CD4-positive, alpha-beta T cell treated with Interleukin-17A for 4 hours (primary cell): ENCODE measurements around the gene ZNF212.
"Not testable (repeated sequence)": the region's sequence is repeated elsewhere in the genome, so short reads cannot be mapped to it uniquely, and the experiment has no call there.

Source experiments
- DNase-seq: peaks from one replicate; pipeline ENCODE4 v3.0.0-alpha.2; 2020; ENCODE audit warnings: mixed read lengths

ZNF212 gene

DNA sequence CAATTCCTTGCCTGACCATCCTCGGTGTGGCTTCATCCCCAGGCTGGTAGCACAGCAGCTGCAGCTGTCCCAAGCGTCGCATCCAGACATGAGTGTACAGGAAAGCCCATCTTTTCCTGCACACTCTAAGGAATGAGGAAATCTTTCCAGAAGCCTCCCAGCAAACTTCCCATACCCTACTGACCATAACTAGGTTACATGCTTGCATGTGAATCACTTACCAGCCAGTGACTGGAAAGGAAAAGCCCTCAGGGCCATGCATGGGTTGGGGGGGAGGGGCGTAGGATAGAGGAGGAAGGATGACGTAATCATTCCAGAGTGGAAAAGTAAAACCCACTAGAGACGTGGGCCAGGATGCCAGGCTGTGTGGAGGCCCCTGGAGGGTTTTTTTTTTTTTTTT lies 18.9 kb upstream of the ZNF212 start:
- no peak for DNase-seq

DNA sequence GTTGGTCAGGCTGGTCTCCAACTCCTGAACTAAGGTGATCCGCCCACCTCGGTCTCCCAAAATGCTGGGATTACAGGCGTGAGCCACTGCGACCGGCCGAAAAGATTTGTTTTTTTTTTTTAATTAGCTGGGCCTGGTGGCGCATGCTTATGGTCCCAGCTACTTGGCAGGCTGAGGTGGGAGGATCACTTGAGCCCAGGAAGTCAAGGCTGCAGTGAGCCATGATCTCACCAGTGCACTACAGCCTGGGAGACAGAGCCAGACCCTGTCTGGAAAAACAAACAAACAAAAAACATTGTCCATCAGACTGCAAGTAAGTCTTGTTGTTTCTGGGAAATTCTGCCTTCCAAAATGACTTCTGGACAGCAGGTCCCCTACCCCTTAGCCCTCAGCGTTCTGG lies 16.3 kb upstream of the ZNF212 start:
- DNase-seq, result no peak

DNA sequence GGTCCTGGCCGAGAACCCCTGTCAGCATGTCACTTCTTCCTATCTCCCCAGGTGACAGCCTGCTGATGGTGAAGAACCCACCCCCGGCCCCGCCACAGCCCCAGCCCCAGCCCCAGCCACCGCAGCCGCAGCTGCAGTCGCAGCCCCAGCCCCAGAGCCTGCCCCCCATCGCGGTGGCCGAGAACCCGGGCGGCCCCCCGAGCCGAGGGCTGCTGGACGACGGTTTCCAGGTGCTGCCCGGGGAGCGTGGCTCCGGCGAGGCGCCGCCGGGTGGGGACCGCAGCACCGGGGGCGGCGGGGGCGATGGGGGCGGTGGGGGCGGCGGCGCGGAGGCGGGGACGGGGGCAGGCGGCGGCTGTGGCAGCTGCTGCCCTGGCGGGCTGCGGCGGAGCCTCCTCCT lies 15.7 kb upstream of the ZNF212 start:
- DNase-seq, result no peak

DNA sequence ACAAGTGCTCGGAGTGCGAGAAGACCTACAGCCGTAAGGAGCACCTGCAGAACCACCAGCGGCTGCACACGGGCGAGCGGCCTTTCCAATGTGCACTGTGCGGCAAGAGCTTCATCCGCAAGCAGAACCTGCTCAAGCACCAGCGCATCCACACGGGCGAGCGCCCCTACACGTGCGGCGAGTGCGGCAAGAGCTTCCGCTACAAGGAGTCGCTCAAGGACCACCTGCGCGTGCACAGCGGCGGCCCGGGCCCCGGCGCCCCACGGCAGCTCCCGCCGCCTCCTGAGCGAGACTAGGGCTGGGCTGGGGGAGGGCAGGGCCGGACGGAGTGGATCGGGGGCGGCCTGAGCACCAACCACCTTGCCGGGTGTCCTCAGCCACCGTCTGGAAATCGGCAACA lies 15.1 kb upstream of the ZNF212 start:
- DNase-seq, result no peak

DNA sequence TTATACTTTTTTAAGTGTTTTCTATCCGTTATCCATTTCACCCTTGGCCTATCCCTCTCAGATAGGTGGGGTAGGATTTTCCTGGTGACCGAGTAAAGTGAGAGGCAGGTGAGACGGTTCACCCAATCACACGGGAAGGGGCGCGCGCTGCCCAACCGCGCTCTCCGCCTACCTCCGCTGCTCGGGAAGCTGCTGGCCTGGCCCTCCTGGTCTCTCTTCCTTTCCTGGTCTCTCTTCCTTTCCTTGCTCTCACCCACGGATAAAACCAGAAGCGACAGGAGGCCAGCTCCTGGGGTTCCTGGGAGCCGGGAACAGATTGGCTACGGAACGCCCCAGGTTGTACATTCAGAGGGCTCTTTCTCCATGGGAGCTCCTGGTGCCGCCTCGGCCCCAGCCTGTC lies 14.3 kb upstream of the ZNF212 start:
- DNase-seq, result no peak

DNA sequence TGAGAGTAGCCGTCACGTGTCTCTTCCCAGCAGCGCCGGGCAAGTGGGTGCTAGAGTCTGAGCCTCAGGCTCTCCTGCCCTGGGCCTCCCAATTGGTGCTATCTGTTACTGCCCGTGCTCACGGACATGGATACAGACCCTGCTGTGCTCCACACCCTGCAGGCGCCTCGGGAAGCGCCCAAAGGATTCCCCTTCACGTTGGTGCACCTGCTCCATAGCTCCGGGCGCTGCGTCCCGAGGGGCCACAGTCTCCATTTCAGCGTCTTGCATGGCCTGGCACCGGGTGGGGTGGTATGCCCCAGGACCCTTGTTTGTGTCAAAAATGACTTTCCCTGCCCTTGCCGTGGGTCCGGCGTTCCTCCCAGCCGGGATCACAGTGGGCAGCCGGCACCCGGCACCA lies 13.8 kb upstream of the ZNF212 start:
- no peak for DNase-seq

DNA sequence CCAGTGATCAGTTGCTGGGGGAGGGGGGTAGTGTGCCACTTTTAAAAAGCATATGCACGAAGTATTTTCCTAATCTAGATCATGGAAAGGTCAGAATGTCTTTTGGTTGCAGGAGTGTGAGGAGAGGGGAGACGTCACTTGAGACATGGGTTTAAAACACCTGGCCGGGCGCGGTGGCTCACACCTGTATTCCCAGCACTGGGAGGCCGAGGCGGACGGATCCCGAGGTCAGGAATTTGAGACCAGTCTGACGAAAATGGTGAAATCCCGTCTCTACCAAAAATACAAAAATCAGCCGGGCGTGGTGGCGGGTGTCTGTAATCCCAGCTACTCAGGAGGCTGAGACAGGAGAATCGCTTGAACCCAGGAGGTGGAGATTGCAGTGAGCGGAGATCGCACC lies 13.1 kb upstream of the ZNF212 start:
- not testable (repeated sequence) for DNase-seq

DNA sequence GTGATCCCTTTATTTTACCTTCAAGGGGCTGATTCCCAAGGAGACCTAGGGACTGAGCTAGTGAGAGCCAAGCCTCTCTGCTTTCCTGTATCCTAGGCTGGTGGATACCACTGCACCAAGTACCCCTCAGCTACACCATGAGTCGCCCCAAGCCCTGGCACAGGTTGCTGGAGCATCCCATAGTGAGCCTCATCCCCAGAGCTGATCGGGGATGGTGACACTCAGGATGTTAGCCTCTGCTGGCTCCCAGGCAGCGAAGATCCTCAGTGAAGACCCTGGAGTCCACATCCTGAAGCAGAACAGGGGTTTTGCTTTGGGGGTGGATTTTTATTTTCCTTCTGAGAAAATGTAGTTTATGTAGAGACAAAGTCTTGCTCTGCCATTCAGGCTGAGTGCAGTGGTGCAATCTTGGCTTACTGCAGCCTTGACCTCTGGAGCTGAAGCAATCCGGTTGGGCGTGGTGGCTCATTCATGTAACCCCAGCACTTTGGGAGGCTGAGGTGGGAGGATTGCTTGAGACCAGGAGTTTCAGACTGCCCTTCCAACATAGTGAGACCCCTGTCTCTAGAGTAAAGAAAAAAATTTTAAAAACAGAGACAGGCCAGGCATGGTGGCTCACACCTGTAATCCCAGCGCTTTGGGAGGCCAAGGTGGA lies 12.5 kb upstream of the ZNF212 start:
- no peak for DNase-seq

DNA sequence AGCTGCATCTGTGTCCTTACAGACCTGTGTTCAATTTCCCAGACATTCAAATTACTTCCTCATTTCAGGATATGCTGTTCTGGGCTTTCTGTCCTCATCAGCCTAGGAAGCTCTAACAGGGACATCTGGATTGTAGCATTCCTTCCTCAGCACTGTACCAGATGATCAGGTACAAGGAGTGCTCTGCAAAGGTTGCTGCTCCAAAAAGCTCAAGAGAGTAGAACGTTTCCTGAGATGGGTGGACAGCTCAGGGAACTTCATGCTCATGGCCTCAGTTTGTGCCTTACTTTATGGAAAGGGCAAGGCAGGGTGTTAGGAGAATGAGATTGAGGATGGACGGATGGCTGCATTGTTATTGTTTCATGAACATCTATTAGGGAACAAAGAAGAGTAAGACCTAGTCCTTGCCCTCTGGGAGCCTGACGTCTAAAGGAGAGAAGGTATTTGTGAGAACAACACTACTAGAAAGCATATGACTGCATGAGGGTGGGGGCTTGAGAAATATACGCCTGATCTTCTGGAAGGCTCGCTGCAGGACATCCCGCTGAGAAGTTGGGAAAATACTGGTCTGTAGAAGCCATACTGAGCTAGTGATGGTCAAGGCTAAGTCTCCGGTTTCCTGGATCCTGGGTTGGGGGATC lies 10.5 kb upstream of the ZNF212 start:
- no peak for DNase-seq

DNA sequence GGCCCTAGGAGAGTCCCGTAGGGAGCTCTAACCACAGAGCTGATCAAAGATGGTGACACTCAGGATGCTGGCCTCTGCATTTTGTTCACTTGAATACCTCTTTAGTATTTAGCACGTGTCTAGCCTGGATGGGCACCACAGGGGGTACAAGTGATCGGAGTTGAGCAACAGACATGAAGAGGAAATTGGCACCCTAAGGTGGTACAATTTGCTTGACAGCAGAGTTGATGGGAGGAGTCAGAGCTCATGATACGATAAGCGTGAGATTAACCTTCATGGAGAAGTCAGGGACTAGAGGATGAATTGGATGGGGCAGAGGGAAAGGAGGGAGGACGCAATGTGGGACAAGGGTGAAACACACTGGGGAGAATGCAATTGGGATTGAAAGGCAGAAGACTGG lies 9.9 kb upstream of the ZNF212 start:
- DNase-seq, result no peak

DNA sequence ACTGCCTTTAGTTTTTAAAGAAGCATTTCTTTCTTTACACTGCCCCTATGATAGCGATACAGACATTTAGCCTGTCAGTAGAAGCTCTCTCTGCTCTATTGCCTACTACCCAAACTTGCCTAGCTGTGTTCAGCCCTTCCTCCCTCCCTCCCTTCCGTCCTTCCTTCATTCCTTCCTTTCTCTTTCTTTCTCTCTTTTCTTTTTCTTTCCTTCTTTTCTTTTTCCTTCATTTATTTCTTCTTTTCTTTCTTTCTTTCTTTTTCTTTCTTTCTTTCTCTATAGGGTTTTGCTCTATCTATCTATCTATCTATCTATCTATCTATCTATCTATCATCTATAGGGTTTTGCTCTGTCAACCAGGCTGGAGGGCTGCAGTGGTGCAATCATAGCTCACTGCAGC lies 7.1 kb upstream of the ZNF212 start:
- no peak for DNase-seq

DNA sequence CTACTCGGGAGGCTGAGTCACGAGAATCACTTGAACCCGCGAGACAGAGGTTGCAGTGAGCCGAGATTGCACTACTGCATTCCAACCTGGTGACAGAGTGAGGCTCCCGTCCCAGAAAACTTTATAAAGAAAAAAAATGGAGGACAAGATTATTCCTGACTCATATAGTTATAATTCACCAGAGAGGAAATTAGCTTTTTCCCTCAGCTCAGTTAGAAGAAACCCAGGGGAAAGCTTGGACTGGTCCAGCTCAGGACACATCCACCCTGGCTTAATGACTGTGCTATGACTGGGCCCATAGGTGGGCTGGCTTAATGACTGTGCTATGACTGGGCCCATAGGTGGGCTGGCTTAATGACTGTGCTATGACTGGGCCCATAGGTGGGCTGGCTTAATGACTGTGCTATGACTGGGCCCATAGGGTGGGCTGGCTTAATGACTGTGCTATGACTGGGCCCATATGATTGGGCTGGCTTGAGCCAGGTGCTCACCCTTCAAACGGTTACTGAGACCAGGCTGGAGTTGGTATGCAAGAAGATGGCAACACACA lies 5.7 kb upstream of the ZNF212 start:
- DNase-seq, result not testable (repeated sequence)

DNA sequence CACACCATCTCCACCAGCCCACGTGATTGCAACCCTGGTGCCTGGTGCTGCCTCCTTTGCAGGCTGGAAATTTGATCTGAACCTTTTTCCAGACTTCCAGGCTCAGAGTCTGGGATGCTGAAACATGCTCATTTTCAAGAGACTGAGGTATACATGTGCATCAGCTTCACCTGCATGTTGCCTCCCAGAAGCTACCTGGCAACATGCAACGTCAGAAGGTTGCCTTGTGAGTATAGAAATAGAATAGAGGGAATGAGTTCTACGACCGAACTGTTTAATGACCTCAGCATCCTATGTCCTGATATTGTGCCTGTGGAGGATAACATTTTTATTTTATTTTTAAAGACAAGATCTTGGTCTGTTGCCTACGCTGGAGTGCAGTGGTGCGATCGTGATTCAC lies 1.9 kb upstream of the ZNF212 start:
- DNase-seq, result no peak

DNA sequence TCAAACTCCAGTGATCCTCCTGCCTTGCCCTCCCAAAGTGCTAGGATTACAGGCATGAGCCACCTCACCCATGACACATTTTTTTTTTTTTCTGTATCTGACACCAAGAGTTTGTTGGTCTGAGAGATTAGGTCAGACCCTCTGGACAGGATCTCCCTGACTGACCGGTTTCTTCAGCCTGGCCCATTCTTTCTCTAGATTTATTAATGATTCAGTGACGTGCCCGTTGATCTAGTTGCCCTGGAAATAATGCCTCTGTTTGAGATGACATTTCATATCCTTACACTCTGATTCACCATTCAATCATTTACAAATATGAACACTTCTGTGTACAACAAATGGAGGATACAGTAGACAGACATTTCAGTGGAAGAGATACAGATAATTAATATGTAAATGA lies 1.4 kb upstream of the ZNF212 start:
- DNase-seq, result no peak

DNA sequence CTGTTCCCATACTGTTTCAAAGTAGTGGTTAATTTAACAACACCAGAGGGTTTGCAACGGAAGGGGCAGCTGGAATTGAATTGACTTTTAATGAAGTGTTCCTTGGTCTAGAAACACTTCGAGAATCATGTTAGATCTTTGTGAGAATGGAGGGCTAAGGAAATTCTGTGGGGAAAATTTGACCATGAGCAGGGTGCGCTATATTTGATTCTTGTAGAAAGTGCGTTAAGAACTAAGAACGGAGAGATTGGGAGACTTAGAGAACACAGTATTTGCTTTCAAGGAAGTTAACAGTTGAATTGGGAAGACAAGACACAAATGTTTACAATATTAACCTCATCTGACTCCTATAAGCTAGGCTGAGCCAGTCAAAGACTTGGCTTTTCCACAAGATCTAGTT lies 1.2 kb downstream of the ZNF212 start:
- no peak for DNase-seq

DNA sequence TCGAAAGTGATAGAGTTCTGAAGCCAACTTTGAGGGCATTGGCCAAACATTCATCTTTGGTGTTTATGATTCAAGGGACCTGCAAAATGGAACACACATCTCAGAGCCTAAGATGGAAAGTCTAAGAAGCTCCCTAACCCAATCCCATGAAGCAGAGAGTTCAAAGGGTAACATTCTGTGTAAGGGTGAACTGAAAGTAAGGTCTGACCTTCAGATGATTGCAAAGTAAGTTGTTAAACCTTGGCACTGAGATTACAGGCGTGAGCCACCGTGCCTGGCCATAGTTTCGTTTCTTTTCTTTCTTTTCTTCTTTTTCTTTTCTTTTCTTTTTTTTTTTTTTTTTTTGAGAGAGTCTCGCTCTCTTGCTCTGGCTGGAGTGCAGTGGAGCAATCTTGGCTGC lies 2.2 kb downstream of the ZNF212 start:
- DNase-seq, result no peak

DNA sequence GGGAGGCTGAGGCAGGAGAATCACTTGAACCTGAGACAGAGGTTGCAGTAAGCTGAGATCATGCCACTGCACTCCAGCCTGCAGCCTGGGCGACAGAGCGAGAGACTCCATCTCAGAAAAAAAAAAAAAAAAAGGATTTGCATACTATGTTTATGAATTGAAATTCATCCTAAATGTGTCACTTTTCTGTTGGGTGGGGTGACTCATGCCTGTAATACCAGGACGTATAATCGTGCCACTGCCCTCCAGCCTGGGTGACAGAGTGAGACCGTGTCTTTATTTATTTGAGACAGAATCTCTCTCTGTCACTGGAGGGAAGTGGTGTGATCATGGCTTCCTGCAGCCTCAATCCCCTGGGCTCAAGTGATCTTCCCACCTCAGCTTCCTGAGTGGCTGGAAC lies 5.8 kb downstream of the ZNF212 start:
- DNase-seq, result no peak

DNA sequence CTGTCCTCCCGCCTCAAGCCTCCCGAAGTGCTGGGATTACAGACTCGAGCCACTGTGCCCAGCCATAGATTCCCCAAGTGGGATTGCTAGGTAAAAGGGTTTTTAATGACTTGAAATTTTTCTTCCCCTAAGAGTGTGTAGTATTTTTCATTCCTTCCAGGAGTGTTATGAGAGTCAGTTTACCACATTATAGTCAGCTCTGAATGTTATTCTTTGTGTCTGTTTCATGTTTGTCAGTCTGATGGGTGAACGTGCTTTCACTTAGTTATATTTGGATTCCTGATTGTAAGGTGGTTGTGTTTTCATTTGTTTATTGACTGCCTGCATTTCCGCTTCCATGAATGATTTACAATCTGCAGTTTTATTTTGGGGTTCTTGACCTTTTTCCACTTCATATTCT lies 6.3 kb downstream of the ZNF212 start:
- DNase-seq, result no peak

DNA sequence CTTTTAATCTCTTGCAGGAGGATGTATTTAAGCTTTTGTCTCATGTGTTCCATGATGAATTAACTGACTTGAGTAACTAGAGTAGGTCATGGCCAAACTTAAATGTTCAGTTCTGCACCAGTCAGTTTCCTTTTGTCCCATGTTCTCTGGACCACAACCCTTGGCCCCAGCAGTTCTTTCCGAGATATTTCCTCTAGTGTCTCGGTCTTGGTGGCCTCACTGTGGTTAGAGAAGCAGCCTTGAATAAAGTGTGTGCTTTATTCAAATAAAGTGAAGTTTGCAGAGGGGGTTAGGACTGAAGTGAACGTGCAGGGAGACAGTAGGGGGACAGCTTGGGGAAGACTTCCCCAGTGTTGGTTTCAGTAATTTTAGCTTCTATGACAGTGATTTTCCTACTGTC lies 9.3 kb downstream of the ZNF212 start:
- DNase-seq, result no peak

DNA sequence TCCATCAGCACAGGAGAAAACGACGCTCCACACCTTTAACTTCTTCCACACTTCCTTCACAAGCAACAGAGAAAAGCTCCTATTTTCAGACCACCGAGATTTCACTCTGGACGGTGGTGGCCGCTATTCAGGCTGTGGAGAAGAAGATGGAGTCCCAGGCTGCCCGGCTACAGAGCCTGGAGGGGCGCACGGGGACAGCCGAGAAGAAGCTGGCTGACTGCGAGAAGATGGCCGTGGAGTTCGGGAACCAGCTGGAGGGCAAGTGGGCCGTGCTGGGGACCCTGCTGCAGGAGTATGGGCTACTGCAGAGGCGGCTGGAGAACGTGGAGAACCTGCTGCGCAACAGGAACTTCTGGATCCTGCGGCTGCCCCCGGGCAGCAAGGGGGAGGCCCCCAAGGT lies 10.7 kb downstream of the ZNF212 start:
- DNase-seq, result not testable (repeated sequence)

DNA sequence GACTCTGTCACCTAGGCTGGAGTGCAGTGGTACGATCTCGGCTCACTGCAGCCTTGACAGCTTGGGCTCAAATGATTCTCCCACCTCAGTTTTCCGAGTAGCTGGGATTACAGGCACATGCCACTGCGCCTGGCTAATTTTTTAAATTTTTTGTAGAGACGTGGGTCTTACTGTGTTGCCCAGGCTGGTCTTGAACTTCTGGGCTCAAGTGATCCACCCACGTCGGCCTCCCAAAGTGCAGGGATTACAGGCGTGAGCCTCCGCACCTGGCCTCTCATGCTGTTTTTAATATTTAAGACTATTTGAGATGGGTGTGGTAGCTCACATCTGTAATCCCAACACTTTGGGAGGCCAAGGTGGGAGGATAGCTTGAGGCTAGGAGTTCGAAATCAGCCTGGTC lies 12.1 kb downstream of the ZNF212 start:
- not testable (repeated sequence) for DNase-seq

DNA sequence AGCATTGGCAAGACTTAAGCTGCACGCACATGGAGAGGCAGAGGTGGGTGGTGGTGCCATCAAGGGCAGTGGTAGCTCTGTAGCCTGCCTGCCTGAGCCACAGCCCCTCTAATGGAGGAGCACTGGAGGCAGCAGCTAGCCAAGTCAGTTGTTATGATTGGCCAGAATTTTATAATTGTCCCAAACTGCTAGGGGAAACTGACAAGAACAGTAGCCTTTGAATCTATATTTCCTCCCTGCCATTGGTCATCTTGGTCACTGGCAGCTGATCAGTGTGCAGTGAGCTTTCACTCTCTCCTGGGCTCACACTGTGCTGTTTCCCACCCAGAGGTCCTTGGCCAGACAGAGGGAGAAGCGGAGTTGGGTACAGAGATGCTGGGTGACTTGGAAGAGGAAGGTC lies 12.9 kb downstream of the ZNF212 start:
- DNase-seq, result no peak

DNA sequence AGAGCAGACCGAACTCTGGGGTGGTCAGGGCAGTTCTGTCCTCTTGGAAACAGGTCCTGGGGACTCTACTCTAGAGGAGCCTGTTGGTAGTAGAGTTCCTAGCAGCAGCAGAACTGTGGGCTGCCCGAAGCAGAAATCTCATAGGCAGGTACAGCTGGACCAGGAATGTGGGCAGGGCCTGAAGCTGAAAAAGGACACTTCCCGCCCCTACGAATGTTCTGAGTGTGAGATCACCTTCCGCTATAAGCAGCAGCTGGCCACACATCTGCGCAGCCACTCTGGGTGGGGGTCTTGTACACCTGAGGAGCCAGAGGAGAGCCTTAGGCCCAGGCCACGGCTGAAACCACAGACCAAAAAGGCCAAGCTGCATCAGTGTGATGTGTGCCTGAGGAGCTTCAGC lies 14.2 kb downstream of the ZNF212 start:
- no peak for DNase-seq

DNA sequence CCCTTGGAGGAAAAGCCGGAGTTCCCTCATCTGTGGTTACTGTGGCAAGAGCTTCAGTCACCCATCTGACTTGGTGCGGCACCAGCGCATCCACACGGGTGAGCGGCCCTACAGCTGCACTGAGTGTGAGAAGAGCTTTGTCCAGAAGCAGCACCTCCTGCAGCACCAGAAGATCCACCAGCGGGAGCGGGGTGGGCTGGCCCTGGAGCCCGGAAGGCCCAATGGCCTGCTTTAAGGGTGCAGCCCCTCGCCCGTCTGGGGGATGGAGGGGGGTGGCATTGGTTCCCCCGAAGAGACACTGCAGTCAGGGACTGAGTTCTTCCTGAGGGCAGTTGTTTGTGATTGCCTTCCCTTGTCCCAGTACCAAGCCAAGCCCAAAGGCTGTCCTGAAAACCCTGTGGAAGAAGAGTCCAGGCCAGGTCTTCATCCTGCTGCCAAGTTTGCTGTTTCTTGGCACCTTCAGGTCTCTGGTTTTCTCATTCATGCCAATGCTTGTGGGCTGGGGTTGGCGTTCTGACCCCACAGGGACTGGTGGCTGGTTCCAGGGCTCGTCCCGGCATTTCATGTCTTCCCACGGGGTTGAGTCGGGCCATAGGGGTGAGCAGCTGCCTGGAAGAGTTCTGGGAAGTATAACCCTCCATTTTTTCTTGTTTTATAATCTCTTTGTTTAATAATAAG lies 14.9 kb downstream of the ZNF212 start:
- DNase-seq, result no peak
